ENCODE measurements around the gene UBL4B.
A peak's percentile ranks its signal among the peaks of the same experiment; 100 is the strongest.

UBL4B gene

GRCh38 chr1:110085671-110086070, 26.6 kb upstream of the UBL4B start:
- DNase-seq, result no peak

DNA sequence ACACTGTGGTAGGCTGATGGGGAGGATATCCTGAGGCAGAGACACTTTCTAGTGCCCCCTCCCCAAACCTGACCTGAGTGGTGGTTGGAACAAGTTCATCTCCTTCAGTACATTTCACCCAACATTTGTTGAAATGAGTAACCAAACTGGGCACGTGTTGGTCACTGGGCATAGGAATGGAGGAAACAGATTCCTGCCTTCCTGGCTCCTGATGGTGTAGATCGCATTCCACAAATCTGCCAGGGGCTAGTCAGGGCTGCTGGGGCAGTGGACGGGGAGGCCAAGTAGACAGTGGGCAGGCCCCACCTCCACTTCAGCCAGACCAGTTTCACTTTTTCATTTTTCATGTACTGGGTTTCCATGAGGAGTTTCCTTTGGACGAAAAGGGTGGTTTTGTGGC, 25.3 kb upstream of the UBL4B start:
- no peak for DNase-seq

DNA sequence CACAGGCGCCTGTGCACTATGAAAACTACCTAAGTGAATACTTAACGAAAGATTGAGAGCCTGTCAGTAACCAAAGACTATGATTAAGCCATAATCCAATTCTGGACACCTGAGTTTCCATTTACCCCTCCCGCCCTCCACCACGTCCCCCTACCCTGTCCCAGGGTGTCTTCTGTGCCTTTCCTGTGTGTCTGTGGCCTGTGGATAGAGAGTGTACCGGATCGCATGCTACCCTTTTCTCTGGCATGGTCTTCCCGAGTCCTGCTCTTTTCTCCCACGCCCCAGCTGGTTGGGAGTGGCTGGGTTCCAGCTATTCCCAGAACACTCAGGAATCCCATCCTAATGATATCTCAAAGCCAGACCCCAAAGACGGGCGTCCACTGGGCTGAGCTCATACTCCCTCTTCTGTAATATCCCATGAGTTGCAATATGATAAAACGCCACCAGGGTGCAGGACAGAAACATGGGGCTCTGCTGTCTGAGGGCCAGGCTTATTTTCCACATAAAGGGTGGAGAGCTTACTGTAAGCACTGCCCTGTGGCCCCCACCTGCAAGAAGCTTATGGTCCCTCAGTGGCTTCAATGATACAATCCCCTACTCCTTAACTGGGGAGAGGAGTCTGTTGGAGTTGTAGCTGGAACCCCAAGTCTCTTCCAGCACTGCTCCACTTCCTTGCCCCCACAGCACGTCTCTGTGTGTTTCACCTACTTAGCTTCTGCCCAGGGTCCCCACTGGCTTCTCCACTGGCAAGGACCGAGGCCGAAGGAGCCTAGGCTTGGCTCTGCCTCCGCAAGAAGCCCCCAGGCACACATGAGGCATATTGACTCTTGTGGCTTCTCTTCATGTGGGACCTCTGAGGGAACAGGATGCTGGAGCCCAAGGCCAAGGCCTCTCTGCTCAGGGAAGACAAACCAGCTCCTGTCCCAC, 24.2 kb upstream of the UBL4B start:
- peak; percentile 46 to 61 for DNase-seq

GRCh38 chr1:110088739-110089316, 23.4 kb upstream of the UBL4B start:
- no peak for DNase-seq

GRCh38 chr1:110089561-110090275, 22.5 kb upstream of the UBL4B start:
- DNase-seq, result no peak

DNA sequence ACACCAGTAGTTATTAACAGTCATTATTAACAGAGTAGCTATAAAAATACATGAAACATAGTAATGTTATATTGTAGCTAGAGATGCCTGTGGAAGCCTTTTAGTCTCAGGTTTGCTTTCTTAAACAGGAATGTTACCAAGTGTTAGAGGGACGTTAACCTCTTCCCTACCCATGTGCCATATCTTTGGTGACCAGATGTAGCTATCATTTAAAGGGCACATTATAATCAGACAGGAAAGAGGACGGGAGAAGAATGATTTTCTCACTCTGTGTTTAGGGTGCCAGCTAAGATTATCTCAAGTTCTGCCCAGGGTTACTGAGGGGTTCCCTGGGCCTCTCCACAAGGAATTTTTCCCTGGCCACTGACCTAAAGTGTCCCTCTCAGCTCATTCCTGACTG, 20.9 kb upstream of the UBL4B start:
- DNase-seq, result no peak

- DNase-seq, result no peak
These were observed 20.5 kb upstream of the UBL4B start for GRCh38 chr1:110091791-110092190.

- DNase-seq, result no peak
These were observed 19.3 kb upstream of the UBL4B start for GRCh38 chr1:110092991-110093390.

DNA sequence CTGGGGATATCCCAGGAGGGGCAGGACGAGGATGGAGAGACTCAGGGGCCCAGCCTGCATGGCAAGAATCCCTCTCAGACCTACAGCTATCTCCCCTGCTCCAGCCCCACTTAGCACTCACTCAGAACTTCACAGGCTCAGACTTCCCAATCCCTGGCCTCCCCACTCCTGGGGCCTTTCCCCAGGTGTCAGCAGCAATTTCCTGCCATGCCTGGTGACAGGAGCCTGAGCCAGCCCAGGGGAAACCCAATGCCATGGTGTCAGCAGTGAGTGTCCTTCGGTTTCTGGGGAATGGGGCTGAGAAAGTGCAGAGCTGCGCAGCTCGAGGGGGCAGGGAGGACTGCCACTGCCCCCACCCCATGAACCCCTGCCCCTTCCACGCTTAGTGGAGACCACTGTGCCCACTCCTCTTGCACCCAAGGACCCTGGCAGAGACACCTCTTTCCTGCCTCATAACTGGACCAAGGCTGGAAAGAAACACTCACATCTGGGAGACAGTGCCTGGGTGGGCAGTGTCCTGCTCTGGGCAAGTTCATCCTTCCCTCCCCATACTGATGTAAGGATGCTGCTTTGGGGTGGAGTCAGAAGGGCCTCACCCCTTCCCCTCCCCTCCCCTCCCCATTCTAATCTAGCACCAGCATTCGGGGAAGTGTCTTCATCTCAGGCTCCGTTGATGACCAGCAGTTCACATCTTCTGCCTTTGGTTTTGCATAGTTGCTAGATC, 17.1 kb upstream of the UBL4B start:
- DNase-seq, result no peak

GRCh38 chr1:110097507-110098221, 14.6 kb upstream of the UBL4B start:
- no peak for DNase-seq

- no peak for DNase-seq
These were observed 13.8 kb upstream of the UBL4B start for GRCh38 chr1:110098222-110099026.

- DNase-seq, result no peak
These were observed 11.9 kb upstream of the UBL4B start for GRCh38 chr1:110100335-110100734.

GRCh38 chr1:110102081-110102480, 10.2 kb upstream of the UBL4B start:
- DNase-seq, result no peak

GRCh38 chr1:110106013-110106941, 6.0 kb upstream of the UBL4B start:
- peak; percentile 65 to 72 for DNase-seq

DNA sequence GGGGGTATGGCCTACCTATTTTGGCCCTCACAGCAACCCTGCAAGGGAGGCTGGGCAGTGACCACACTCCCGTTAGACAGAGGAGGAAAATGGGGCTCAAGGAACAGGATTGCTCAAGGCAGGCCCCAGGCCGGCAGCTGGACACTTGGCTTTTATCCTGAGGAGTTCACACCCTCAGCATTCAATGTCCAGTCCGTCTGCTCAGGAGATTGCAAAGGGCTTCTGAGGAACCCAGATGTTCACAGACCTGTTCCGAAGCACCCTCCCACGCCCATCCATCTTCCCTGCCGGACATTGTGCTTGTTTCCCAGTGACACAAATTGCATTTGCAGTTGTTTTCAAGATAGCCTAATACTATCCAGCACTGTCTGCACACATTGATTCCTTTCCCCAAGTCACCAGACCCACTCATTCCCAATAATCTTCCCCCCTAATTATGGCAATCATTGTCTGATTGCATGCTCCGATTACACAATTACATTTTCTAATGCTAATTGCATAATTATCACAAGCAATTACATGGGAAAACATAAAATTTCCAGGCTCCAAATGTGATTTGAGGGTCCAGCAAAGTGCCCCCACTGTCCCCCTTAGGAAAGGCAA, 4.3 kb upstream of the UBL4B start:
- no peak for DNase-seq

DNA sequence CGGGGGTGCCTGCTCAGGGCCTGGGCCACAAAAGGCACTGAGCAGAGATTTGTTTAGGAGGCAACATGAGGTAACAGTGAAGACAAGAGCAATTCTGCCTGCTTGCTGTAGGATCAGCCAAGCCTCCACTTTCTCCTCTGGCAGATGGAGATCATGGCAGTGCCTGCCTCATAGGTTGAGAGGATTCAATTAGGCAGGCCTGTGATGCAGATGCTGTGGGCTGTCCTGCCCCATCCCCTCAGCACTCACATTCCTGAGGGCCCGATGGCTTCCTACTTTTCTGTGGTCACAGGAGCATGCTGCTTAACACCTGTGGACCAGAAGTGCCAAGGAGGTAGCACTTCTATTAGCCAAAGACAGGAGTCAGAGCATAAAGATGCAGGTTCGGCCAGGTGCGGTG, 1.2 kb upstream of the UBL4B start:
- DNase-seq, result no peak

DNA sequence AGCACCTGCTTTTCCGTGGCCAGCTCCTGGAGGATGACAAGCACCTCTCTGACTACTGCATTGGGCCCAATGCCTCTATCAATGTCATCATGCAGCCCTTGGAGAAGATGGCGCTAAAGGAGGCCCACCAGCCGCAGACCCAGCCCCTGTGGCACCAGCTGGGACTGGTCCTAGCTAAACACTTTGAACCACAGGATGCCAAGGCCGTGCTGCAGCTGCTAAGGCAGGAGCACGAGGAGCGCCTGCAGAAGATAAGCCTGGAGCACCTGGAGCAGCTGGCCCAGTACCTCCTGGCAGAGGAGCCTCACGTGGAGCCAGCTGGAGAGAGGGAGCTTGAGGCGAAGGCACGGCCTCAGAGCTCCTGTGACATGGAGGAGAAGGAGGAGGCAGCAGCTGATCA, 413 bp downstream of the UBL4B start:
- DNase-seq, result no peak

DNA sequence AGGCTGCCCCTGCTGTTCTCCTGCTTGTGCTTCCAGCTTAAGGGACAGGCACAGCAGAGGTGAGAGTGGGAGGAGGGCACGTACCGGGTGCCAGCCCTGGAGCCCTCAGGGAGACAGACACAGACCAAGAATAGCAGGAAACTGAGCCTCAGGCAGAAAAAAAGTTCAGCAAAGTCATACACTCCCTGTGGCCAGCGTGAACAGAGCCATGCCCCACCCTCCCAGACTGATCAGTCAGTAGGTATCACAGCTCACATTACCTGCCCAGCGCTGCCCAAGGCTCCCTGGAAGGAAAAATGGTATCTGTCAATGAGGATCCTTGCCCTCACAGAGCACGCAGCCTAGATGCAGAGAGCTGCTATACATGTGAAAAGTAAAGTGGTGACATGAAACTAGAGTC, 1.3 kb downstream of the UBL4B start:
- no peak for DNase-seq

GRCh38 chr1:110114173-110114572, 1.9 kb downstream of the UBL4B start:
- no peak for DNase-seq

DNA sequence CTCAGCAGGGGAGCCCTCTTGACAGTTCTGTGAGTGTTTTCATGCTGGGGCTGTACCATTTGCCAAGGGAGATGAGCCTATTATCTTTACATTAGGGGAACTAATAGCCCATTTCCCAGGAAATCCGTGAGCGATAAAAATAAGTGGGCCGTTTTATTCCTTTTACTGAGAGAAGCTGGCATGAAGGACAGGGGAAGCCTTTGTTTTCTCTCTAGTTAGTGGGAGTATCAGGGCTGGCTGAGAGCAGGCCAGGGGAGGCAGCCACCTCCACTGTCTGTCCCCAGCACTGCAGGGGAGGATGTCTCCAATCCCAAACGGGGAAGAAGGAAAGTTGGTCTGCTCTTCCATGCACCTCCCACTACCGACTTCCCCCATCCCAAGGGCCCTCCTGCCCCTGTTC, 2.5 kb downstream of the UBL4B start:
- no peak for DNase-seq
